Mammary epithelial cell (primary cell): ENCODE results near the gene PCSK5.
"Not testable (repeated sequence)": the region's sequence is repeated elsewhere in the genome, so short reads cannot be mapped to it uniquely, and the experiment has no call there.

Experiments
- CTCF ChIP-seq, 2 donors: IDR thresholded peaks in 1 of 2; conservative IDR thresholded peaks in 1 of 2; 2 replicates each; pipeline ENCODE4 v1.5.1; 2011 to 2012; ENCODE audit warnings: inconsistent platforms in 2 of 2, low read length in 2 of 2, mild to moderate bottlenecking in 2 of 2, control low read depth in 1 of 2, low read depth in 1 of 2; ENCODE audit not compliant: insufficient read depth in 1 of 2; ENCODE audit errors: extremely low read depth in 1 of 2
- EZH2 ChIP-seq: IDR thresholded peaks from 2 replicates; pipeline ENCODE4 v1.6.1; 2012; ENCODE audit warnings: low read length, inconsistent platforms, borderline replicate concordance

- TF ChIP-seq EZH2; CTCF (conservative IDR thresholded peaks at IDR 0.05 in 1 of 2, IDR thresholded peaks at IDR 0.05 in 1 of 2; ENCODE audit: extremely low read depth in 1 of 2, insufficient read depth in 1 of 2, low read depth in 1 of 2, low read length in 2 of 2): not testable (repeated sequence)
Measured at GRCh38 chr9:76081281-76081680, 190.8 kb downstream of the PCSK5 start.
